ENCODE data around the gene LRRC18.

GRCh38 chr10:48924988-48925387, 14.7 kb downstream of the LRRC18 start:
- TF ChIP-seq POLR2AphosphoS5 (IDR thresholded peaks at IDR 0.05; ENCODE audit: low read depth, low read length): no peak
- TF ChIP-seq TAF1 (IDR thresholded peaks at IDR 0.05; ENCODE audit: low read depth, low read length): no peak

All from GM12891 (cell line).